Measurements from ENCODE around the gene CADPS. TPM values are rescaled to one million over a fixed set of nuclear protein-coding genes. Genes with fewer than 3 reads are reported as not detected.

CADPS gene
- total and polyA plus RNA-seq, 2 of the 4 experiments (the other 2 are of a cell fraction), result not detected

- Histone ChIP-seq H4K8ac (ENCODE audit: low read depth in 2 of 2, low read length in 2 of 2) (no peak overlapping the region), H2AK9ac (replicated peaks; ENCODE audit: low read depth, low read length, poor library complexity) (no peak overlapping the region), H3K18ac (ENCODE audit: low read depth, low read length) (no peak overlapping the region), H3K56ac (ENCODE audit: extremely low read depth, insufficient read depth, low read length) (no peak overlapping the region), H3K9ac (ENCODE audit: low read depth, low read length) (no peak overlapping the region), H3K27ac (ENCODE audit: insufficient read depth, low read length) (no peak overlapping the region), H2BK15ac (ENCODE audit: low read depth, low read length) (no peak overlapping the region), H3K9me1 (ENCODE audit: insufficient read depth, low read length) (no peaks in the 10 kb centered on the region), H4K5ac (ENCODE audit: low read depth, low read length) (no peak overlapping the region), H3K23ac (ENCODE audit: low read depth, low read length) (no peak overlapping the region), H2BK5ac (ENCODE audit: low read depth, low read length, poor library complexity, severe bottlenecking) (no peak overlapping the region), H3K27me3 (ENCODE audit: control insufficient read depth, insufficient read depth, low read length) (peaks cover 4% of the 10 kb centered on the region), H4K20me1 (ENCODE audit: insufficient read depth, low read length) (no peaks in the 10 kb centered on the region), H3K4me3 (ENCODE audit: insufficient read depth, low read depth, low read length) (no peak overlapping the region), H3K9me3 (ENCODE audit: control insufficient read depth, insufficient read depth, low read length) (no peaks in the 10 kb centered on the region), H3K4me2 (ENCODE audit: low read depth, low read length) (no peak overlapping the region), H2AK5ac (ENCODE audit: low read depth, low read length) (no peak overlapping the region), H3K79me1 (ENCODE audit: low read depth in 1 of 2, low read length in 2 of 2) (no peaks in the 10 kb centered on the region), H3K14ac (replicated peaks; ENCODE audit: low read depth, low read length) (no peak overlapping the region), H4K91ac (ENCODE audit: insufficient read depth, low read depth, low read length) (no peak overlapping the region), H2BK20ac (ENCODE audit: low read depth, low read length) (no peak overlapping the region), H3K4me1 (ENCODE audit: control insufficient read depth, insufficient read depth, low read length) (no peaks in the 10 kb centered on the region), H2AFZ (replicated peaks; ENCODE audit: low read length, poor library complexity) (no peak overlapping the region), H3K36me3 (ENCODE audit: control insufficient read depth, insufficient read depth, low read length) (no peaks in the 10 kb centered on the region), H2BK120ac (ENCODE audit: low read depth, low read length) (no peak overlapping the region), H3K4ac (ENCODE audit: low read depth, low read length) (no peak overlapping the region)
- BruUV-seq (replicated peaks), result no TSS peak
- DNase-seq (no peak), ATAC-seq (ENCODE audit: low read depth) (no peak)
- in situ Hi-C loops (cut with MboI; ENCODE audit: low sequenced_read_pairs) (no loop called here), dilution Hi-C loops (cut with HindIII; ENCODE audit: low sequenced_read_pairs, unreplicated experiment) (no loop called here), intact Hi-C loops (cut with micrococcal nuclease) (no loop called here)
- CTCF ChIA-PET, result no interaction called here
- no CpG with 5 or more reads among the region's 8 CpGs for WGBS, 2 experiments (ENCODE audit: extremely low coverage in 2 of 2, insufficient read length in 1 of 2)
- no peak for TF ChIP-seq CEBPB (IDR thresholded peaks at IDR 0.05; ENCODE audit: low read depth, low read length)
- TF ChIP-seq CTCF (conservative IDR thresholded peaks at IDR 0.05; ENCODE audit: low read depth, low read length), result no peak
- no peak for TF ChIP-seq ELK1 (IDR thresholded peaks at IDR 0.05; ENCODE audit: borderline replicate concordance, low read depth, low read length)
- TF ChIP-seq MAFK (IDR thresholded peaks at IDR 0.05; ENCODE audit: low read depth, low read length), result no peak
- TF ChIP-seq MXI1 (IDR thresholded peaks at IDR 0.05; ENCODE audit: borderline replicate concordance, low read depth, low read length), result no peak
- no peak for TF ChIP-seq NFE2L2 (IDR thresholded peaks at IDR 0.05; ENCODE audit: low read depth, low read length)
- no peak for TF ChIP-seq SMC3 (IDR thresholded peaks at IDR 0.05; ENCODE audit: low read depth, low read length)
- no peak for TF ChIP-seq USF2 (IDR thresholded peaks at IDR 0.05; ENCODE audit: low read depth, low read length)
- TF ChIP-seq RCOR1 (IDR thresholded peaks at IDR 0.05; ENCODE audit: insufficient replicate concordance, low read length), result no peak
- TF ChIP-seq FOS (IDR thresholded peaks at IDR 0.05; ENCODE audit: low read depth, low read length), result no peak
- TF ChIP-seq RFX5 (IDR thresholded peaks at IDR 0.05; ENCODE audit: low read depth, low read length), result no peak
- no peak for TF ChIP-seq MAZ (IDR thresholded peaks at IDR 0.05; ENCODE audit: borderline replicate concordance, low read depth, low read length)
- no peak for TF ChIP-seq POLR2A (IDR thresholded peaks at IDR 0.05; ENCODE audit: low read depth, low read length)
- TF ChIP-seq CHD1 (IDR thresholded peaks at IDR 0.05; ENCODE audit: low read depth, low read length), result no peak
- no peak for TF ChIP-seq BHLHE40 (IDR thresholded peaks at IDR 0.05; ENCODE audit: low read depth, low read length)
- TF ChIP-seq RAD21 (IDR thresholded peaks at IDR 0.05; ENCODE audit: low read length), result no peak
- POLR2A ChIA-PET (ENCODE audit: unreplicated experiment), result no interaction called here
These were observed 441.8 kb downstream of the CADPS start for GRCh38 chr3:62433396-62433795.
